ENCODE data around the gene ZBTB7C.

ZBTB7C gene

GRCh38 chr18:48351216-48352050 lies 57.8 kb downstream of the ZBTB7C start:
- no peak for DNase-seq

- no peak for DNase-seq
Observed at GRCh38 chr18:48348739-48349138, 60.4 kb downstream of the ZBTB7C start.

- DNase-seq: no peak
Observed at GRCh38 chr18:48347756-48348326, 61.3 kb downstream of the ZBTB7C start.

- no peak for DNase-seq
Observed at GRCh38 chr18:48345596-48345995, 63.6 kb downstream of the ZBTB7C start.

- DNase-seq: no peak
Observed at GRCh38 chr18:48342581-48342980, 66.6 kb downstream of the ZBTB7C start.

GRCh38 chr18:48342125-48342524 lies 67.1 kb downstream of the ZBTB7C start:
- no peak for DNase-seq

- DNase-seq: no peak
Observed at GRCh38 chr18:48340560-48340959, 68.6 kb downstream of the ZBTB7C start.

GRCh38 chr18:48339692-48340091 lies 69.5 kb downstream of the ZBTB7C start:
- DNase-seq: no peak

GRCh38 chr18:48338915-48339314 lies 70.3 kb downstream of the ZBTB7C start:
- no peak for DNase-seq

GRCh38 chr18:48337053-48337452 lies 72.1 kb downstream of the ZBTB7C start:
- no peak for DNase-seq

GRCh38 chr18:48336332-48336731 lies 72.9 kb downstream of the ZBTB7C start:
- no peak for DNase-seq

- DNase-seq: no peak
Observed at GRCh38 chr18:48335829-48336228, 73.4 kb downstream of the ZBTB7C start.

- no peak for DNase-seq
Observed at GRCh38 chr18:48334845-48335244, 74.3 kb downstream of the ZBTB7C start.

- DNase-seq: no peak
Observed at GRCh38 chr18:48333563-48333962, 75.6 kb downstream of the ZBTB7C start.

GRCh38 chr18:48330016-48330991 lies 78.9 kb downstream of the ZBTB7C start:
- DNase-seq: no peak

- no peak for DNase-seq
Observed at GRCh38 chr18:48328473-48329210, 80.5 kb downstream of the ZBTB7C start.

GRCh38 chr18:48326901-48327675 lies 82.1 kb downstream of the ZBTB7C start:
- no peak for DNase-seq

GRCh38 chr18:48325115-48325665 lies 84.0 kb downstream of the ZBTB7C start:
- DNase-seq: no peak

- DNase-seq: no peak
Observed at GRCh38 chr18:48324651-48325050, 84.5 kb downstream of the ZBTB7C start.

- DNase-seq: no peak
Observed at GRCh38 chr18:48323151-48323550, 86.0 kb downstream of the ZBTB7C start.

GRCh38 chr18:48321536-48321935 lies 87.6 kb downstream of the ZBTB7C start:
- DNase-seq: no peak
